Activated CD4-positive, CD25-positive, alpha-beta regulatory T cell (primary cell): ENCODE measurements around the gene SLC25A13.

Source experiments
- DNase-seq, 4 experiments: peaks; one replicate each; lab custom pipeline; 2025; lab: John Stamatoyannopoulos, UW

SLC25A13 gene

GRCh38 chr7:96089511-96089910 lies 232.4 kb downstream of the SLC25A13 start:
- DNase-seq = no peak

DNA sequence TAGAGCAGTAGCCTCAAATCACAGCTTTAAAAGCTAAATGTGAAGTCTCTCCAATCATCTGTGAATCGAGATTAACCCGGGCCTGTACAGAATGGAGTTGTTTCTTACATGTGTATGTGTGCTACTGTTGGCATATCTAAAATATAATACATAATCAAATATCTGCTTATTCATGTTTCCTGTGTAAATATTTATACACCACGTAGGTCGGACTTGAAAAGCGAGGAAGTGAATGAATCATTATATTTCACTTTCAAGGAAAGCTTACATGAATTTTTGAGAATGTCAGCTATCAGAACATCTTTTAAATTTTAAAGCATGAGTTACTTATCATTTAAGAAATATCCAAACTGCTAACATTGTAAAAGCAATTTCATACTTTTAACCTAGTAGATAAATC lies 233.3 kb downstream of the SLC25A13 start:
- no peak for DNase-seq

DNA sequence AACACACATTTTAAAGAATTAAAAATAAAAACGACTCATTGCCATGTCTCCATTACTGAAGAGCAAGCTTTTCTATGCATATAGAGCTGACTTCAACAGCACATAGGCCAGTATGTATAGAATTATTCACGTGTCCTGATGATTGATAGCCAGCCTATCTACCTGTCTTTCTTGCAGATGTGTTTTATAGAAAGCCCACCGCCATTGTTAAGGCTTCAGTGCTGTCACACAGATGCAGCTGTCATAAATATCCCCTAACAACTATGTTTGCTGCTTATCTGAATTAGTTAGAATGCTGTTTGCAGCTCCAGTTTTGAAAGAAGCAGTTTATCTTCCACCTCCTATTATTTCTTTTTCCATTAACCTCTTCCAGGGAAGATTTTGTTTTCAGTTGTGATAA lies 235.9 kb downstream of the SLC25A13 start:
- DNase-seq = no peak

DNA sequence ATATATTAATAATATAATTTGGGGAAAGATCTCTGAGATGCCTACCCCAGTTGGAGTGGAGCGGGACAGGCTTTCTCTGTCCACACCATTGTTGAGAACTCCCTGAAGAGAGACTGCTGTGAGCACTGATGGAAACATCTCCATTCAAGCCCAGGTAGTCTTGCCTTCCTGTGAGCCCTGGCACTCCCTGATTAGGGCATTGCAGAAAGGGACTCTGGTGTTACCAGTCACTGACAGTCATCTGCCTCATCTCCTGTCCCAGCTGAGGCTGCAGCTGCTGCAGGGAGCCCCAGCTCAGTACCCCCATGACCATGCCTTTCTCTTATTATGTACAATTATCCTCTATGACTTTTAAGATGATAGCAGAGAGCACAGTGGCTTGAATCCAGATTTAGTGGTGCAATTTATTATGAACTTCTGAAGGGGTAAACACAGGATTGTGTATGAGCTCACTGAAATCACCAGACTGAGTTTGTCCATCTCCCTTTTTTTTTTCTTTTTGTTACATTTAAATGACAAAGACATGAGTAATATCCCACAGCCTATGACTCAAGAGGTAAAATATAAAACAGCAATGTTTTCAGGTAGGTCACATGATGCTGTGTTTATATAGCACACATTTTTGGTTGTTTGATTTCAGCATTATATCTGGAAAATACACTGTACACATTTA lies 236.9 kb downstream of the SLC25A13 start:
- DNase-seq = no peak

- DNase-seq = no peak
Observed at GRCh38 chr7:96080027-96080426, 241.9 kb downstream of the SLC25A13 start.

DNA sequence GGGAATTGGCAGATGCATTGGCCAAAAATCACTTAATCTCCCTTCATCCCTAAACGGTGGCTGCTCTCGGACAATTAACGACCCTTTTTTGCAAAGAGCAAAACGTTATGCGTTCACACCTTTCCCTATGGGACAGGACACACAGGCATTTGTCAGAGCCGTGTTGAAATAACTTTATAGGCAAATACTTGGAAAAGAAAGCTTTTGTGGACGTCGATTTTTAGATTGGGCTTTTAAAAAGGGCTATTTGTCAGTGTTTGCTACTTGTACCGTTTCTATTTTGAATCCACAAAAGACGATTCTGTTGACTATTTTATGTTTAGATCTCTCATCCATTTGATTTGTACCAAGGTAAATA lies 245.6 kb downstream of the SLC25A13 start:
- no peak for DNase-seq

- peak; percentile 2 to 30 (median 3) for DNase-seq
Observed at GRCh38 chr7:96075510-96076349, 246.2 kb downstream of the SLC25A13 start.

GRCh38 chr7:96074871-96075270 lies 247.0 kb downstream of the SLC25A13 start:
- no peak for DNase-seq
